ENCODE measurements around the gene KIF23. TPM values are rescaled to one million over a fixed set of nuclear protein-coding genes. Genes with fewer than 3 reads are reported as not detected.

KIF23 gene
- polyA plus RNA-seq, 1 donor (not counting 4 experiments of a cell fraction or from before 2014, with no cell fraction given) = 28.8 TPM

GRCh38 chr15:69497076-69497475, 82.9 kb downstream of the KIF23 start:
- Histone ChIP-seq H3K27ac (ENCODE audit: control insufficient read depth, insufficient read depth, low read length) (no peak overlapping the region), H3K9ac (ENCODE audit: control insufficient read depth, extremely low read depth, insufficient read depth, low read length) (no peak overlapping the region), H3K9me3 (ENCODE audit: control insufficient read depth, low read depth, low read length) (no peaks in the 10 kb centered on the region), H3K9me1 (ENCODE audit: control insufficient read depth, extremely low read depth, insufficient read depth, low read length) (no peaks in the 10 kb centered on the region), H3K4me3 (ENCODE audit: control insufficient read depth in 2 of 3, extremely low read depth in 1 of 3, insufficient read depth in 2 of 3, low read depth in 1 of 3, low read length in 3 of 3) (no peak overlapping the region), H2AFZ (ENCODE audit: control insufficient read depth, low read length) (no peak overlapping the region), H3K4me2 (ENCODE audit: control insufficient read depth, extremely low read depth, insufficient read depth, low read depth, low read length) (no peak overlapping the region), H3K27me3 (ENCODE audit: control insufficient read depth, extremely low read depth, insufficient read depth, low read length) (peaks cover 6% of the 10 kb centered on the region), H3K36me3 (ENCODE audit: control insufficient read depth in 2 of 2, extremely low read depth in 1 of 2, insufficient read depth in 2 of 2, low read length in 2 of 2) (no peaks in the 10 kb centered on the region), H3K79me2 (ENCODE audit: control insufficient read depth, insufficient read depth, low read length) (no peaks in the 10 kb centered on the region), H3K4me1 (ENCODE audit: control insufficient read depth, extremely low read depth, insufficient read depth, low read length) (no peaks in the 10 kb centered on the region), H4K20me1 (ENCODE audit: control insufficient read depth, extremely low read depth, insufficient read depth, low read length) (no peaks in the 10 kb centered on the region)
- FAIRE-seq (no peak), DNase-seq (ENCODE audit: low read depth, low spot score) (no peak)
- dilution Hi-C loops (cut with MboI; ENCODE audit: extremely low pct_ligation_motif_present, low sequenced_read_pairs) = no loop called here
- TF ChIP-seq CTCF (optimal IDR thresholded peaks at IDR 0.05 in 1 of 3, IDR thresholded peaks at IDR 0.05 in 1 of 3, conservative IDR thresholded peaks at IDR 0.05 in 1 of 3; ENCODE audit: extremely low read depth in 1 of 3, insufficient read depth in 2 of 3, low read length in 3 of 3) (no peak), EZH2 (IDR thresholded peaks at IDR 0.05; ENCODE audit: low read length) (no peak)

- Histone ChIP-seq H3K4me2 (ENCODE audit: control insufficient read depth, extremely low read depth, insufficient read depth, low read depth, low read length) (no peak overlapping the region), H3K9me3 (ENCODE audit: control insufficient read depth, low read depth, low read length) (no peaks in the 10 kb centered on the region), H2AFZ (ENCODE audit: control insufficient read depth, low read length) (no peak overlapping the region), H3K4me1 (ENCODE audit: control insufficient read depth, extremely low read depth, insufficient read depth, low read length) (no peaks in the 10 kb centered on the region), H3K36me3 (ENCODE audit: control insufficient read depth in 2 of 2, extremely low read depth in 1 of 2, insufficient read depth in 2 of 2, low read length in 2 of 2) (no peaks in the 10 kb centered on the region), H3K27me3 (ENCODE audit: control insufficient read depth, extremely low read depth, insufficient read depth, low read length) (peaks cover 6% of the 10 kb centered on the region), H3K4me3 (ENCODE audit: control insufficient read depth in 2 of 3, extremely low read depth in 1 of 3, insufficient read depth in 2 of 3, low read depth in 1 of 3, low read length in 3 of 3) (no peak overlapping the region), H3K27ac (ENCODE audit: control insufficient read depth, insufficient read depth, low read length) (no peak overlapping the region), H4K20me1 (ENCODE audit: control insufficient read depth, extremely low read depth, insufficient read depth, low read length) (no peaks in the 10 kb centered on the region), H3K9me1 (ENCODE audit: control insufficient read depth, extremely low read depth, insufficient read depth, low read length) (no peaks in the 10 kb centered on the region), H3K79me2 (ENCODE audit: control insufficient read depth, insufficient read depth, low read length) (no peaks in the 10 kb centered on the region), H3K9ac (ENCODE audit: control insufficient read depth, extremely low read depth, insufficient read depth, low read length) (no peak overlapping the region)
- DNase-seq (ENCODE audit: low read depth, low spot score) = no peak
- TF ChIP-seq CTCF (optimal IDR thresholded peaks at IDR 0.05 in 1 of 3, IDR thresholded peaks at IDR 0.05 in 1 of 3, conservative IDR thresholded peaks at IDR 0.05 in 1 of 3; ENCODE audit: extremely low read depth in 1 of 3, insufficient read depth in 2 of 3, low read length in 3 of 3) (no peak), EZH2 (IDR thresholded peaks at IDR 0.05; ENCODE audit: low read length) (no peak)
- dilution Hi-C loops (cut with MboI; ENCODE audit: extremely low pct_ligation_motif_present, low sequenced_read_pairs) = no loop called here
- FAIRE-seq = no peak
Observed at GRCh38 chr15:69497667-69498066, 83.5 kb downstream of the KIF23 start.

Small RNA genes lying within 50 kb of the gene (small RNA-seq; reads per million reads assigned to genes)
- gene RF00012 (ENCODE audit: insufficient read length in 3 of 3, low read depth in 3 of 3, low replicate concordance in 1 of 3) = 0 reads per million in 3 experiments

Other genes with a start within 250 kb of the KIF23 start
- 0.06 to 0.30 TPM (median 0.30 TPM) in 3 replicates for gene PAQR5, start 115.4 kb upstream of the KIF23 start, polyA plus RNA-seq
- gene RPLP1, start 38.5 kb downstream of the KIF23 start, polyA plus RNA-seq = 755 to 1,540 TPM (median 871 TPM) in 3 replicates